ENCODE data around the gene TAOK1.

GRCh38 chr17:29560316-29560715, 170.2 kb downstream of the TAOK1 start:
- TF ChIP-seq, protein P1, sequence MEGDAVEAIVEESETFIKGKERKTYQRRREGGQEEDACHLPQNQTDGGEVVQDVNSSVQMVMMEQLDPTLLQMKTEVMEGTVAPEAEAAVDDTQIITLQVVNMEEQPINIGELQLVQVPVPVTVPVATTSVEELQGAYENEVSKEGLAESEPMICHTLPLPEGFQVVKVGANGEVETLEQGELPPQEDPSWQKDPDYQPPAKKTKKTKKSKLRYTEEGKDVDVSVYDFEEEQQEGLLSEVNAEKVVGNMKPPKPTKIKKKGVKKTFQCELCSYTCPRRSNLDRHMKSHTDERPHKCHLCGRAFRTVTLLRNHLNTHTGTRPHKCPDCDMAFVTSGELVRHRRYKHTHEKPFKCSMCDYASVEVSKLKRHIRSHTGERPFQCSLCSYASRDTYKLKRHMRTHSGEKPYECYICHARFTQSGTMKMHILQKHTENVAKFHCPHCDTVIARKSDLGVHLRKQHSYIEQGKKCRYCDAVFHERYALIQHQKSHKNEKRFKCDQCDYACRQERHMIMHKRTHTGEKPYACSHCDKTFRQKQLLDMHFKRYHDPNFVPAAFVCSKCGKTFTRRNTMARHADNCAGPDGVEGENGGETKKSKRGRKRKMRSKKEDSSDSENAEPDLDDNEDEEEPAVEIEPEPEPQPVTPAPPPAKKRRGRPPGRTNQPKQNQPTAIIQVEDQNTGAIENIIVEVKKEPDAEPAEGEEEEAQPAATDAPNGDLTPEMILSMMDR (IDR thresholded peaks at IDR 0.05): no peak
- TF ChIP-seq POLR2A (IDR thresholded peaks at IDR 0.05): no peak

All from Peyer's patch (tissue), 4 donors.